Coronary artery (tissue), 2 donors: ENCODE measurements around the gene GALNT18.

Experiments used
- DNase-seq: peaks from one replicate; pipeline ENCODE4 v3.0.0-alpha.2; 2017; ENCODE audit warnings: low spot score
- H3K27ac ChIP-seq, 2 donors: fragments of 200-600 bp; sonication (generic); one replicate each; pipeline ENCODE4 v1.5.1; 2016 to 2019
- H3K4me3 ChIP-seq: fragments of 200-600 bp; sonication (generic); 2 replicates; pipeline ENCODE4 v1.5.1; 2016; ENCODE audit warnings: mild to moderate bottlenecking, moderate library complexity
- CTCF ChIP-seq: fragments of 200-600 bp; sonication (generic); IDR thresholded peaks from one replicate; pipeline ENCODE4 v1.5.1; 2019; ENCODE audit warnings: antibody characterized with exemption

GALNT18 gene

GRCh38 chr11:11420191-11420898, 201.5 kb downstream of the GALNT18 start:
- H3K27ac ChIP-seq, result no peak overlapping the region
- DNase-seq, result no peak
- no peak for TF ChIP-seq CTCF
- no peak overlapping the region for H3K4me3 ChIP-seq

GRCh38 chr11:11419747-11420146, 202.1 kb downstream of the GALNT18 start:
- TF ChIP-seq CTCF, result no peak
- H3K27ac ChIP-seq, result no peak overlapping the region
- H3K4me3 ChIP-seq, result no peak overlapping the region
- no peak for DNase-seq

- peak overlapping the region; percentile 49 to 86 for H3K27ac ChIP-seq
- DNase-seq, result no peak
- no peak for TF ChIP-seq CTCF
- H3K4me3 ChIP-seq, result peak overlapping the region; percentile 14
These were observed 204.9 kb downstream of the GALNT18 start for GRCh38 chr11:11416917-11417316.

- no peak for TF ChIP-seq CTCF
- DNase-seq, result no peak
- Histone ChIP-seq H3K27ac (peak overlapping the region; percentile 49 to 86), H3K4me3 (peak overlapping the region; percentile 14)
These were observed 205.3 kb downstream of the GALNT18 start for GRCh38 chr11:11416502-11416901.

- no peak for TF ChIP-seq CTCF
- Histone ChIP-seq H3K4me3 (no peak overlapping the region), H3K27ac (peak overlapping the region; percentile 49 to 86)
- DNase-seq, result no peak
These were observed 205.9 kb downstream of the GALNT18 start for GRCh38 chr11:11415901-11416300.

- no peak for DNase-seq
- Histone ChIP-seq H3K27ac (peak overlapping the region; percentile 49 to 86), H3K4me3 (no peak overlapping the region)
- no peak for TF ChIP-seq CTCF
These were observed 206.8 kb downstream of the GALNT18 start for GRCh38 chr11:11414996-11415395.

- no peak for DNase-seq
- Histone ChIP-seq H3K27ac (peak overlapping the region in 1 of 2 donors; percentile 21), H3K4me3 (no peak overlapping the region)
- TF ChIP-seq CTCF, result no peak
These were observed 208.0 kb downstream of the GALNT18 start for GRCh38 chr11:11413776-11414175.
